HG02973 (cell line): ENCODE data around the gene PXDN.
"Not testable (repeated sequence)": the region's sequence is repeated elsewhere in the genome, so short reads cannot be mapped to it uniquely, and the experiment has no call there.

Experiments used
- ATAC-seq: cut with Tn5 transposase; IDR thresholded peaks from one replicate; pipeline ENCODE4 v1.9.1; 2021; ENCODE audit warnings: moderate library complexity; ENCODE audit not compliant: unreplicated experiment

The PXDN gene

GRCh38 chr2:1775511-1776035, 31.3 kb upstream of the PXDN start:
- no peak for ATAC-seq

- no peak for ATAC-seq
Observed at GRCh38 chr2:1774929-1775328, 30.6 kb upstream of the PXDN start.

- ATAC-seq: no peak
Observed at GRCh38 chr2:1773883-1774282, 29.6 kb upstream of the PXDN start.

- ATAC-seq: no peak
Observed at GRCh38 chr2:1772471-1773267, 28.4 kb upstream of the PXDN start.

GRCh38 chr2:1771626-1772280, 27.4 kb upstream of the PXDN start:
- ATAC-seq: no peak

- no peak for ATAC-seq
Observed at GRCh38 chr2:1770566-1771380, 26.5 kb upstream of the PXDN start.

- ATAC-seq: no peak
Observed at GRCh38 chr2:1769703-1770422, 25.5 kb upstream of the PXDN start.

GRCh38 chr2:1767939-1768691, 23.8 kb upstream of the PXDN start:
- ATAC-seq: no peak

- no peak for ATAC-seq
Observed at GRCh38 chr2:1766851-1767811, 22.8 kb upstream of the PXDN start.

- no peak for ATAC-seq
Observed at GRCh38 chr2:1766425-1766824, 22.1 kb upstream of the PXDN start.

GRCh38 chr2:1765201-1765600, 20.9 kb upstream of the PXDN start:
- not testable (repeated sequence) for ATAC-seq

- ATAC-seq: no peak
Observed at GRCh38 chr2:1759611-1759930, 15.3 kb upstream of the PXDN start.

- no peak for ATAC-seq
Observed at GRCh38 chr2:1758774-1759610, 14.7 kb upstream of the PXDN start.

GRCh38 chr2:1758171-1758570, 13.9 kb upstream of the PXDN start:
- no peak for ATAC-seq

- no peak for ATAC-seq
Observed at GRCh38 chr2:1757567-1757966, 13.3 kb upstream of the PXDN start.

GRCh38 chr2:1757146-1757545, 12.8 kb upstream of the PXDN start:
- ATAC-seq: not testable (repeated sequence)

- no peak for ATAC-seq
Observed at GRCh38 chr2:1756456-1756855, 12.1 kb upstream of the PXDN start.
